Measurements from ENCODE around the gene ANXA7. TPM values are rescaled to one million over a fixed set of nuclear protein-coding genes. Genes with fewer than 3 reads are reported as not detected.
A peak's percentile ranks its signal among the peaks of the same experiment; 100 is the strongest.
"Not testable (repeated sequence)": the region's sequence is repeated elsewhere in the genome, so short reads cannot be mapped to it uniquely, and the experiment has no call there.

ANXA7 gene
- polyA plus RNA-seq, 3 donors = 84.6 to 199 (median 173) TPM

DNA sequence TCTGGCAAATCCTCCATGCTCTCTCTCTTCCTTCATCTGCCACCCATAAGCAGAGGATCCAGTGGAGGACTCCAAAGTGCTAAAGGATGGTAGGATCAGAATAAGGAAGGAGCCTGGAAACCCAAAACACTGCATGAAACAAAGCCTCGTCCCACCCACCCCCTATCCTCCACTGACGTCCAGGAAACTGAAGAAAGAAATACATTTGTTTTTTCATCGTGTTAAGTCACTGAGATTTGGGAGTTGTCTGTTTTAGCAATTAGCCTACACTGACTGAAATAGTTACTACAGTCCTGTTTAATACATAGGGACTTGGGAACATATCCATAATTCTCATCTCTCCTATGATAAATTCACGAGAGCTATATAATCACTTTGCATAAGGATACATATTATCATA lies 14.8 kb downstream of the ANXA7 start:
- no peaks in the 10 kb centered on the region for H3K9me3 ChIP-seq (replicated peaks in 1 of 2; ENCODE audit: control insufficient read depth in 1 of 2, insufficient read depth in 1 of 2, low read length in 2 of 2)
- peaks cover 3% of the 10 kb centered on the region for H3K4me1 Mint-ChIP-seq
- H2AFZ ChIP-seq (ENCODE audit: insufficient read depth, low read depth, low read length, poor library complexity, severe bottlenecking) = no peak overlapping the region
- no peaks in the 10 kb centered on the region for H3K27me3 Mint-ChIP-seq (ENCODE audit: low read depth in 3 of 3)
- no peak overlapping the region for H3K4me2 ChIP-seq (replicated peaks; ENCODE audit: extremely low read depth, low read length, poor library complexity, severe bottlenecking)
- no peaks in the 10 kb centered on the region for H3K4me1 ChIP-seq (ENCODE audit: control insufficient read depth in 1 of 2, insufficient read depth in 2 of 2, low read length in 2 of 2)
- H3K27ac ChIP-seq (ENCODE audit: low read depth in 1 of 2, low read length in 2 of 2) = peak overlapping the region in 1 of 2 donors; percentile 27
- H3K36me3 Mint-ChIP-seq = peaks cover 52 to 61% of the 10 kb centered on the region in 2 donors
- no peak overlapping the region for H3K9ac ChIP-seq (ENCODE audit: insufficient read depth, low read length, poor library complexity, severe bottlenecking)
- H3K4me3 ChIP-seq (replicated peaks in 1 of 3; ENCODE audit: low read depth in 2 of 3, low read length in 3 of 3) = no peak overlapping the region
- H3K27me3 ChIP-seq (ENCODE audit: control insufficient read depth in 2 of 2, insufficient read depth in 2 of 2, low read length in 2 of 2) = no peaks in the 10 kb centered on the region
- WGBS (ENCODE audit: insufficient coverage) = no CpG with 5 or more reads among the region's 4 CpGs
- TF ChIP-seq, protein P1, sequence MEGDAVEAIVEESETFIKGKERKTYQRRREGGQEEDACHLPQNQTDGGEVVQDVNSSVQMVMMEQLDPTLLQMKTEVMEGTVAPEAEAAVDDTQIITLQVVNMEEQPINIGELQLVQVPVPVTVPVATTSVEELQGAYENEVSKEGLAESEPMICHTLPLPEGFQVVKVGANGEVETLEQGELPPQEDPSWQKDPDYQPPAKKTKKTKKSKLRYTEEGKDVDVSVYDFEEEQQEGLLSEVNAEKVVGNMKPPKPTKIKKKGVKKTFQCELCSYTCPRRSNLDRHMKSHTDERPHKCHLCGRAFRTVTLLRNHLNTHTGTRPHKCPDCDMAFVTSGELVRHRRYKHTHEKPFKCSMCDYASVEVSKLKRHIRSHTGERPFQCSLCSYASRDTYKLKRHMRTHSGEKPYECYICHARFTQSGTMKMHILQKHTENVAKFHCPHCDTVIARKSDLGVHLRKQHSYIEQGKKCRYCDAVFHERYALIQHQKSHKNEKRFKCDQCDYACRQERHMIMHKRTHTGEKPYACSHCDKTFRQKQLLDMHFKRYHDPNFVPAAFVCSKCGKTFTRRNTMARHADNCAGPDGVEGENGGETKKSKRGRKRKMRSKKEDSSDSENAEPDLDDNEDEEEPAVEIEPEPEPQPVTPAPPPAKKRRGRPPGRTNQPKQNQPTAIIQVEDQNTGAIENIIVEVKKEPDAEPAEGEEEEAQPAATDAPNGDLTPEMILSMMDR (IDR thresholded peaks at IDR 0.05) = no peak
- peaks cover 49% of the 10 kb centered on the region for H3K79me2 ChIP-seq (ENCODE audit: insufficient read depth, low read length)
- no peak overlapping the region for H3K4me3 Mint-ChIP-seq
- peaks cover 66% of the 10 kb centered on the region for H4K20me1 ChIP-seq (ENCODE audit: insufficient read depth, low read length)
- H3K36me3 ChIP-seq (replicated peaks in 1 of 2; ENCODE audit: control insufficient read depth in 1 of 2, insufficient read depth in 2 of 2, low read length in 2 of 2) = peaks cover 42 to 62% of the 10 kb centered on the region in 2 donors
- intact Hi-C loops (cut with micrococcal nuclease) = no loop called here
- no peaks in the 10 kb centered on the region for H3K9me3 Mint-ChIP-seq
- DNase-seq = no peak
- peak overlapping the region in 1 of 7 donors; percentile 10 for H3K27ac Mint-ChIP-seq

DNA sequence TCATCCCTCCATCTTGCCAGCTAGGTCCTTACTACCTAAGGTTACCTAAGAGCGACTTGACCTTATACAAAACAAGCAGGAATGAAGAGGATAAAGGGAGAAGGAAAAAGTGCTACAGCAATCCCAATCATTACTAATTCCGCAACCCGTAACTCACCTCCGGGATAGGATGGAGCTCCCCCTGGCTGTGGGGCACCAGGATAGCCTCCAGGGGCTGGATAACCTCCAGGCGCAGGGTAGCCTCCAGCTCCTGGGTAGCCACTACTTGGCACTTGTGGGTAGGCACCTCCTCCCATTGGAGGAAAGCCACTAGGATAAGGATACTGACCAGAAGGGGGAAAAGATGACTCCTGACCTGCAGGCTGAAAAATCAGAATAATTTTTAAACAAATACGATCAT lies 15.8 kb downstream of the ANXA7 start:
- H3K4me3 Mint-ChIP-seq = no peak overlapping the region
- H3K27ac Mint-ChIP-seq = peak overlapping the region in 1 of 7 donors; percentile 78
- H3K4me2 ChIP-seq (replicated peaks; ENCODE audit: extremely low read depth, low read length, poor library complexity, severe bottlenecking) = no peak overlapping the region
- H3K4me1 Mint-ChIP-seq = peaks cover 4% of the 10 kb centered on the region
- no peaks in the 10 kb centered on the region for H3K9me3 ChIP-seq (replicated peaks in 1 of 2; ENCODE audit: control insufficient read depth in 1 of 2, insufficient read depth in 1 of 2, low read length in 2 of 2)
- H3K4me3 ChIP-seq (replicated peaks in 1 of 3; ENCODE audit: low read depth in 2 of 3, low read length in 3 of 3) = no peak overlapping the region
- H3K27ac ChIP-seq (ENCODE audit: low read depth in 1 of 2, low read length in 2 of 2) = no peak overlapping the region
- H3K9me3 Mint-ChIP-seq = peaks cover 0 to 3% (median 0%) of the 10 kb centered on the region in 7 donors
- H3K36me3 Mint-ChIP-seq = peaks cover 57 to 68% of the 10 kb centered on the region in 2 donors
- DNase-seq = no peak
- intact Hi-C loops (cut with micrococcal nuclease) = no loop called here
- H2AFZ ChIP-seq (ENCODE audit: insufficient read depth, low read depth, low read length, poor library complexity, severe bottlenecking) = no peak overlapping the region
- H3K27me3 ChIP-seq (ENCODE audit: control insufficient read depth in 2 of 2, insufficient read depth in 2 of 2, low read length in 2 of 2) = no peaks in the 10 kb centered on the region
- H3K79me2 ChIP-seq (ENCODE audit: insufficient read depth, low read length) = peaks cover 39% of the 10 kb centered on the region
- H3K36me3 ChIP-seq (replicated peaks in 1 of 2; ENCODE audit: control insufficient read depth in 1 of 2, insufficient read depth in 2 of 2, low read length in 2 of 2) = peaks cover 42 to 62% of the 10 kb centered on the region in 2 donors
- H4K20me1 ChIP-seq (ENCODE audit: insufficient read depth, low read length) = peaks cover 55% of the 10 kb centered on the region
- WGBS (ENCODE audit: insufficient coverage) = 100% methylated on average over 1 of the region's 6 CpGs
- H3K9ac ChIP-seq (ENCODE audit: insufficient read depth, low read length, poor library complexity, severe bottlenecking) = no peak overlapping the region
- H3K4me1 ChIP-seq (ENCODE audit: control insufficient read depth in 1 of 2, insufficient read depth in 2 of 2, low read length in 2 of 2) = no peaks in the 10 kb centered on the region
- TF ChIP-seq, protein P1 (IDR thresholded peaks at IDR 0.05) = no peak
- H3K27me3 Mint-ChIP-seq (ENCODE audit: low read depth in 3 of 3) = no peaks in the 10 kb centered on the region

DNA sequence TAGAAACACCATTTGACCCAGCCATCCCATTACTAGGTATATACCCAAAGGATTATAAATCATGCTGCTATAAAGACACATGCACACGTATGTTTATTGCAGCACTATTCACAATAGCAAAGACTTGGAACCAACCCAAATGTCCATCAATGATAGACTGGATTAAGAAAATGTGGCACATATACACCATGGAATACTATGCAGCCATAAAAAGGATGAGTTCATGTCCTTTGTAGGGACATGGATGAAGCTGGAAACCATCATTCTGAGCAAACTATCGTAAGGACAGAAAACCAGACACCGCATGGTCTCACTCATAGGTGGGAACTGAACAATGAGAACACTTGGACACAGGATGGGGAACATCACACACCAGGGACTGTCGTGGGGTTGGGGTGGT lies 19.5 kb downstream of the ANXA7 start:
- 100% methylated on average over 2 of the region's 4 CpGs for WGBS (ENCODE audit: insufficient coverage)

More for the DNA sequence above, 19.5 kb downstream of the ANXA7 start:
- H3K4me1 ChIP-seq (ENCODE audit: control insufficient read depth in 1 of 2, insufficient read depth in 2 of 2, low read length in 2 of 2); H3K9me3 ChIP-seq (replicated peaks in 1 of 2; ENCODE audit: control insufficient read depth in 1 of 2, insufficient read depth in 1 of 2, low read length in 2 of 2); H3K4me3 ChIP-seq (replicated peaks in 1 of 3; ENCODE audit: low read depth in 2 of 3, low read length in 3 of 3); H3K27ac ChIP-seq (ENCODE audit: low read depth in 1 of 2, low read length in 2 of 2); H2AFZ ChIP-seq (ENCODE audit: insufficient read depth, low read depth, low read length, poor library complexity, severe bottlenecking); intact Hi-C loops (cut with micrococcal nuclease); H3K27ac Mint-ChIP-seq; H3K4me2 ChIP-seq (replicated peaks; ENCODE audit: extremely low read depth, low read length, poor library complexity, severe bottlenecking); H3K4me3 Mint-ChIP-seq; H3K27me3 Mint-ChIP-seq (ENCODE audit: low read depth in 3 of 3); DNase-seq; H3K9me3 Mint-ChIP-seq; H3K9ac ChIP-seq (ENCODE audit: insufficient read depth, low read length, poor library complexity, severe bottlenecking); H3K27me3 ChIP-seq (ENCODE audit: control insufficient read depth in 2 of 2, insufficient read depth in 2 of 2, low read length in 2 of 2); H3K4me1 Mint-ChIP-seq: not testable (repeated sequence)
- Histone ChIP-seq H3K79me2 (ENCODE audit: insufficient read depth, low read length) (peaks cover 14% of the 10 kb centered on the region), H3K36me3 (replicated peaks in 1 of 2; ENCODE audit: control insufficient read depth in 1 of 2, insufficient read depth in 2 of 2, low read length in 2 of 2) (peaks cover 60 to 75% of the 10 kb centered on the region in 2 donors), H4K20me1 (ENCODE audit: insufficient read depth, low read length) (peaks cover 39% of the 10 kb centered on the region)
- H3K36me3 Mint-ChIP-seq = peaks cover 72 to 79% of the 10 kb centered on the region in 2 donors

All from CD14-positive monocyte (primary cell).